NCI-H69 (cell line): Measurements from ENCODE around the gene ITGA7.
A peak's percentile ranks its signal among the peaks of the same experiment; 100 is the strongest.
"Not testable (repeated sequence)": the region's sequence is repeated elsewhere in the genome, so short reads cannot be mapped to it uniquely, and the experiment has no call there.

Experiments used
- DNase-seq: peaks from one replicate; lab custom pipeline; 2025; lab: John Stamatoyannopoulos, UW

ITGA7 gene

DNA sequence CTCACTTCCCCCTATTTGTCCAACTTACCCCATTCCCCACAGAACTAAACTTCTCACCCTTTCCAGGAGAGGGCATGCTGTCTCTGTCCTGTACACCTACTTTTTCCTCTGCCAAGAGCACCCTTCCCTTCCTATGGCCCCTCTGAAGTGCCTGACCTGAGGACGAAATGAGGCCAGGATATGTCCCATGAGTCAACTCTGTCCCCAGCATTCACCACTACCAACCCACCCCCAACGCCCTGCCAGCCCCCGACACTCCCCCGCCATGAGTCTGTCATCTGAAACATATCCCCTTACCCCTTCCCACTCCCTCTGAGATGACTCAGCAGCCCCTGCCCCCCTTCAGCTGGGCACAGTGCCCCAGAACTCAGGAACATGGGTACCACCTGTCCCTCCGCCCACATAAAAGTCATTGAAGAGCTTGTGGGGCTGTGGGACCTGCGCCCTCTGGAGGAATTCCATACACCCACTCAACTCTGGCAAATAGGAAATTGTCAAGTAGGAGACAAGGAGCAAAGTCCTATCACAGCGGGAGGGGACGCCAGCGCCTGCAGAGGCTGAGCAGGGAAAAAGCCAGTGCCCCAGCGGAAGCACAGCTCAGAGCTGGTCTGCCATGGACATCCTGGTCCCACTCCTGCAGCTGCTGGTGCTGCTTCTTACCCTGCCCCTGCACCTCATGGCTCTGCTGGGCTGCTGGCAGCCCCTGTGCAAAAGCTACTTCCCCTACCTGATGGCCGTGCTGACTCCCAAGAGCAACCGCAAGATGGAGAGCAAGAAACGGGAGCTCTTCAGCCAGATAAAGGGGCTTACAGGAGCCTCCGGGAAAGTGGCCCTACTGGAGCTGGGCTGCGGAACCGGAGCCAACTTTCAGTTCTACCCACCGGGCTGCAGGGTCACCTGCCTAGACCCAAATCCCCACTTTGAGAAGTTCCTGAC lies 26.3 kb downstream of the ITGA7 start:
- peak; percentile 82 for DNase-seq

DNA sequence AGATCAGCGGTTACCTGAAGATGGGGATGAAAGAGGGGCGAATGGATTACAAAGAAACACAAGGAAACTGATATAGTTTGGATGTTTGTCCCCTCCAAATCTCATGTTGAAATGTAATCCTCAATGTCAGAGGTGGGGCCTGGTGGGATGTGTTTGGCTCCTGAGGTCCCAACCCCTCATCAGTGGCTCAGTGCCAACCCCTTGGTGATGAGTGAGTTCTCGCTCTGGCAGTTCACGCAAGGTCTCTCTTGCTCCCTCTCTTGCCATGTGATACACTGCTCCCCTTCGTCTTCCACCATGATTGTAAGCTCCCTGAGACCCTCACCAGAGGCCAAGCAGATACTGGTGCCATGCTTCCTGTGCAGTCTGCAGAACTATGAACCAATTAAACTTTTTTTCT lies 28.0 kb downstream of the ITGA7 start:
- DNase-seq = no peak

DNA sequence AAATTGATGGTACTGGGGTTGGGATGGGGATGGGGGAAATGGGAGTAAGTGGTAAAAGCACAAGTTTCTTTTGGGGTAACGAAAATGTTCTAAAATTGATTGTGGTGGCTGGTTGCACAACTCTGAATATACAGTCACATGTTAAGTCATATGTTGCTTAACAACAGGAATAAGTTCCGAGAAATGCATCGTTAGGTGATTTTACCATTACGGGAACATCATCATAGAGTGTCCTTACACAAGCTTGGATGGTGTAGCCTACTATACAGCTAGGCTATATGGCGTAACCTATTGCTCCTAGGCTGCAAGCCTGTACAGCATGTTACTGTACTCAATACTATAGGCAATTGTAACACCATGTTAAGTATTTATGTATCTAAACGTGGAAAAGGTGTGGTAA lies 31.0 kb downstream of the ITGA7 start:
- DNase-seq = no peak

DNA sequence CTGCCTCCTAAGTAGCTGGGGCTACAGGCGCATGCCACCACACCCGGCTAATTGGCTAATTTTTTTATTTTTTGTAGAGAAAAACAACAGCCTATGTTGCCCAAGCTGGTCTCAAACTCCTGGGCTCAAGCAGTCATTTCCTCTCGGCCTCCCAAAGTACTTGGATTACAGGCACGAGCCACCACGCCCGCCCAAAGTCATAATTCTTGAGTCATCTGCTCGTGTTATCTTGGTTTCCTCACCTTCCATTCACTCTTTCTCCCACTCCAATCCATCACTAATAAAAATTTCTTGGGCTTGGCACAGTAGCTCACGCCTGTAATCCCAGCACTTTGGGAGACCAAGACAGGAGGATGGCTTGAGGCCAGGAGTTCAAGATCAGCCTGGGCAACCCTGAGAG lies 32.0 kb downstream of the ITGA7 start:
- no peak for DNase-seq

DNA sequence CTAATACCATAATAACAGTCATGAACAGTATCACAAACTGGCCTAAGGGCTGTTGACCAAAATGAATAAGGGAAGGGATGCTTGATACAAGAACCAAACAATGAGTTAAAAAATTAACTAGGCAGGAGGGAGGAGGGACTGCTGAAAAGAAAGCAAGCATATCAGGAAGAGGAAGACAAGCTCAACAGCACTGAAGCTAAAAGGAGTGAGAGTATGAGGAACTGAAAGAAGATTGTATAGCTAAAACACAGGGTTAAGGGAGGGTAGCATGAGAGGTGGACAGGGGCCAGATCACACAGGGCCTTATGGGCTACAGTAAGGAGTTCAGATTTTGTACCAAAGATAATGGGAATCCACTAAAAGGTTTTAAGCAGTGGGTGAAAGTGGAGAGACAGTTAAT lies 34.1 kb downstream of the ITGA7 start:
- no peak for DNase-seq

DNA sequence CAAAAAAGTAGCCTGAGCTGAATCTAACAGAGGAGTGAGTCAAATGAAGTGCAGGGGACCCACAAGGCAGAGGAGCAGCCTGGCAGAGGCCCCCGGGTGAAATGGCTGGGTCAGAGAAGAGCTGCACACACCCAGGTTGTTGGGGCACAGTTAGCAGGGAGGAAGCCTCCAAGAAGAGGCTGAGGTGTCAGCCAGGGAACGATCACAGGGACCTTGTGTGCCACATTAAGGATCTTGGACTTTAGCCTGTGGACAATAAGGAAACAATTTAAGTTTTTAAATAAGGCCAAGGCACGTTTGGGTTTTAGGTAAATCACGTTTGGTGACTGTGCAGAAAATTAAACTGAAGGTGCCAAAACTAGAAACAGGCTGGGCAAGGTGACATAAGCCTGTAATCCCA lies 36.0 kb downstream of the ITGA7 start:
- DNase-seq = no peak

DNA sequence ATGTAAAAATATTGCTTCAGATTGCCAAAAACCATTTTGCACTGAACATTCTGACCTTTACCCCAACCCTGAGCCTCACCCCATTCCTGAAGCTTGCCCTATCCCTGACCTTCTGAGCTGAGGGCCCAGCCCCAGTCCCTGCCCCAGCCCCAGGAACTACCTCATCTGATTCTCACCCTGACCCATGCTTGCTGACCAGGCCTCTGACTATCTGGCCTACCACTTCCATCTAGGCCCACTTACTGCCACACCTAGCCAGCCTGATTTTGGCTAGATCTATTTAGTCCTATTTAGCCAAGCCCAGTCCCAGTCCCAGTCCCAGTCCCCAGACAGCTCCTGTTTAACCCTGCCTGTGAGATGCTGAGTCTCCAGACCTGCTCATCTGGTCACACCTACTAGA lies 37.4 kb downstream of the ITGA7 start:
- DNase-seq = no peak

DNA sequence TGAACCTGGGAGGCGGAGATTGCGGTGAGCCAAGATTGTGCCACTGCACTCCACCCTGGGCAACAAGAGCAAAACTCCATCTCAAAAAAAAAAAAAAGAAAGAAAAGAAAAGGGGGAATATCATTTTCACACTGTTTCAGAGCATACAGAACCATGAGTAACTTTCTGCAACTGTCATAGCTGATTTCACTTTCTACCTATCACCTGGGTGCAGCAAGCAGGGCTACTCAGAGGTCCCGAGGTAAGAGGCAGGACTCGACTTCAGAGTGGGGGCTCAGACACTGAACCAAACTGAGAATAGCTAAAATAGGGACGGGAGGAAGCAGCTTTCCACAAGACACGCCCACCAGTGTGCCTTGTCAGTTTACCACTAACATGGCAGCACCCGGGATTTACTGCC lies 41.2 kb downstream of the ITGA7 start:
- DNase-seq = no peak

DNA sequence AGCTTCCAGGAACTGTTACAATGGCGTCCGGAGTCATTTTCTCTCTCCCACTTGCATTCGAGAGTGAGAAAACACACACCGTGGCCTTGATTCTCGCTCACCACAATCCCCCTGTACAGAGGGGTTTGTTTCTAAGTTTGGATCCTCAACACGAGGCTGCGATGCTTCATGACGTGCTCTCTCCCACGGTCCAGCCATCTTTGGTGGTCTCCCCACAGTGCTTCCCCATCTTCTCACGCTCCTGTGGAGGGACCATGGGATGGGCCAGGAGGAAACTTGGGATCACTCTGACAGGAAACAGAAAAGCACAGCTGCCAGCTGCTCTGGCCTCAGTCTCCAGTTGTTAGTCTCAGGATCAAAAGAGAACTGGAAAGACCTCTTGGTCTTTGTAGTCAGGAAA lies 42.9 kb downstream of the ITGA7 start:
- DNase-seq = no peak

DNA sequence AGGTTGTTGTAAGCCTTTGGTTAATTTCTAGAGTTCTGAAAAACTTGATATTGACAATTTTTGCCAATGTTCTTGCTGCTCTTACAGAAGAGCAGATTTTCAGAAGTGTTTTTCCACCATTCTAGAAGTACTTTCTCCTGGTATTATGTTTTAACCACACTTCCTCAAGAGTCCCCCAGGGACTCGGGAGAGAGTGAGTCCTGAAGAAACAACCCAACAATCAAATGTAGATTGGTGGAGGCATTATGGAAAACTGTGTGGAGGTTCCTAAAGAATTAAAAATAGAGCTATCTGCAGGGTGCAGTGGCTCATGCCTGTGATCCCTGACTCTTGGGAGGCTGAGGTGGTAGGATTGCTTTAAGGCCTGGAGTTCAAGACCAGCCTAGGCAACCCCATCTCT lies 44.3 kb downstream of the ITGA7 start:
- no peak for DNase-seq

DNA sequence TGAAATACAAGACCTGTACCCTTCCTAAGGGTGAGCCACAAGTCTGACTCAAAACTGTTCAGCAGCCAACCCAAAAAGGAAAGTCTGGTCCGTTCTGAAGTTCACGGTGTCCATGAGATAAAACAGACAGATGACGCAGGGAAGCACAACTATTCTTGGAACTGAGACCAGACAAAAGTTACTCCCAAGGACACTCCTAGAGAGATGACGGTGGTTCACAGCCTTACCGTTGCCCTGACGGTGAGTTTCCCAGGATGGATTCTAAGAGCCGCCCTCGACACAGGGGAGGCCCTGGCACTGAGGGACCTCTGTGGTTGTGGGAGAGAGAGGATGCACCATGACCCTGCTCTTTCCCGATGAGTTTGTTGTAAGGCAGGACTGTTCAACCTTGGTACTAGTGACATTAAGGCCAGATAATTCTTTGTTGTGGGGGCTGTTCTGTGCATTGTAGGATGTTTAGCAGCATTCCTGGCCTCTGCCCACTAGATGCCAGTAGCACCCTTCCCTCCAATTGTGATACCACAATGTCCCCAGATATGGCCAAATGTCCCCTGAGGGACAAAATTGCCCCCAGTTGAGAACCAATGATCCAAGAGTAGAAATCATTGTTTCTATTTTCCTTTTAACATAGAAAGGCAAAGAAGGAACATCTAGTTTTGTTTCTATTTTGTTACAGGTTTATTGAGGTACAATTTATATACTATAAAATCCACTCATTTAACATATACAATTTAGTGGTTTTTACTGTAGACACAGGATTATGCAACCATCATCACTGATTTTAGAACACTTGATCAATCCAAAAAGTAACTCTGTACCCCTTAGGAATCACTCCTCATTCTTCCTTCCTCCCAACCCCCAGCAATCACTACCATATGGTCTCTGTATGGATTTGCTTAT lies 48.0 kb downstream of the ITGA7 start:
- DNase-seq = peak; percentile 55

DNA sequence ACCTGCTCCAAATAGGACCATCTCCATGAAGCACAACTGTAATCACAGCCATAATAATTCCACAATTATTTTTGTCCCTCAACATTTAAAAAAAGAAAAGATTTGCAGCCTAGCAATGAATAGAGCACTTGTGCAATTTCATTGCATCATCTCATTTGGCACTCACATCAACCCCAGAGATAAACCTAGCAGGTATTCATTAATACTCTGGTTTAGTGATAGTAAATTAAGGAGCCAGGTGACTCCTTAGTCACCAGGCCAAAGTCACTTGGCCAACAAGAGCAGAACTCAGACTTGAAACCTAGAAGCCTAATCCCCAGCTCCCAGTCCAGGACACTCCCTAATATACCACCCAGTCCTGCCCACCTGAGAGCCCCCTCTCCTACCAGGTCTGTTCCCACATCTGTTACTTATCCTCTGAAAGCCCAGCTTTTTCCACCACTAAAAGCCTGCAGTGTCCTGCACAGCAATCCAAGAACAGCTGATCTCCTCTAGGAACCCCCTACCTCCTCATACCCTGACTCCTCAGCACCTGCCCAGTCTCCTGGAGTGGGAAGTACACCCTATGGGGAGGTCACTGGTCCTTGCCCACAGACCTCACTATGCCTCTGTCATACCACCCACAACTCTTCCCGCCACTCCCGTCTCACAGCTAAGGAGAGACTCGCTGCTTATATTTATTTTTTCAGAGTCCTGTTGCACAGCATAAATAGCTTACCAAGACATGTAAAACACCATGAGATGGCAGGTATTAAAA lies 48.9 kb downstream of the ITGA7 start:
- DNase-seq = no peak

DNA sequence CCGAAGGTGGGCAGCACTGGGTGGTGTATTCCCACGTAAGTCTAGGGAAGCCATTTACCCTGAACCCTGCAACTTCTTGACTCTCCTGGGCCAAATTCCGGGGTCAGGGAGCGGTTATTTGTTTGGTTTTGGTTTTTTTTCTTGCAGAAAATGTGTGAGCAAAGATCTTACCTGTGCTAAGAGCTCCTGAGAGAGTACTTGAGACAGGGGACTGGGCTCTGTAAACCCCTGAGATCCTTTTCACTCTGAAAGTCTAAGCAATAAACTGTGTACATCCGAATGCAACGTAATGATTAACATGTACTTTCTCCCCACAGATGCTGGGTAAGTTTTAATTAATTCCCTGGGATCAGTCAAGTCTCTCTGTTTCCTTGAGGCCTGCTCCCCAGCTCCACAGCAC lies 49.5 kb downstream of the ITGA7 start:
- DNase-seq = no peak

DNA sequence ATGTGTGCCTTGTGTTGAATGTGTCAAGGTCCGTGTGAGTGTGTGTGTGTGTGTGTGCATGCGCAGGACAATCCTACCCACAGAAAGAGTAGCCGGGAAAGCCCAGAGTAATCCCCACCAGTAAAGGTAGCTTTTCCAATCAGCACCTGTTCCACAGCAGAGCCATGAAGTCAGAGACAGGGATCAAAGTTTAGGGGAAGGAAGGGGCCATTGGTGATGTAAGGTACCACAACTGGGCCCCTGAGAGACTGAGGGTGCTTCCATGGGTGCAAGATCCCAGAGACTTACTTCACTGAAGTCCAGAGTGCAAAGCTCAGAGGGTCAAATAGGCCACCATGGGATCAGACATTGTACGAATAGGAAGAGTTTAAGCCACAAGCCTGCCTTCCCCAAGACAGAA lies 50.5 kb downstream of the ITGA7 start:
- no peak for DNase-seq

DNA sequence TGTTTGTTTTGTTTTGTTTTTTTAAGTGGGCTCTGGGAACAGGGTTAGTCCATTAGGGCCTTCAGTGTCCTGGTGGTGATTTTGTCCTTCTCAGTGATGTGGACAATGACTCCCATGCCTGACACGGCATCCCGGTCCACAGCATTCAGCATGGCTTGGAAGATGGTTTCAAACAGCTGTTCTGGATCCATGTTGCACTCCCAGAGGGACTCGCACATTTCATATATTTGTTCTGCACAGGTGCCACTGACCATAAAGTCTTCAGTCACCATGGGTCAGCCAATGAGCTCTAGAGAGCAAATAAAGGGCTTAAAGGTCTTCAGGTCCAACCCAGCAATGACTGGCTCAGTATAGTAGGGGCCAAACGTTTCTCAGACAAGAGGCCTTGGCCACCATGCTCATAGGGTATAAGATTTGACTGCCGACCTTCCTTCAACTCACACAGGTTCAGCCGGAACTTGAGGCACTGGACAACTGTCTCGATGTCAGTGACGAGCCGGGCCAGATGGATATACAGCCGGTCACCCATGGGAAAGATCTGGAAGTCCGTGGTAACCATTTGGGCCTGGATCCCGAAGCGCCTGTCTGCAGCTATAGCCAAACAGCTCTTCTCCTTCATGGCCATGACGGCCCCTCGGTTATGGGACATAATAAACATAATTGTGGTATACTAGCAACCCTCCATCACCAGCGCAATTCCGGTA lies 53.0 kb downstream of the ITGA7 start:
- no peak for DNase-seq

DNA sequence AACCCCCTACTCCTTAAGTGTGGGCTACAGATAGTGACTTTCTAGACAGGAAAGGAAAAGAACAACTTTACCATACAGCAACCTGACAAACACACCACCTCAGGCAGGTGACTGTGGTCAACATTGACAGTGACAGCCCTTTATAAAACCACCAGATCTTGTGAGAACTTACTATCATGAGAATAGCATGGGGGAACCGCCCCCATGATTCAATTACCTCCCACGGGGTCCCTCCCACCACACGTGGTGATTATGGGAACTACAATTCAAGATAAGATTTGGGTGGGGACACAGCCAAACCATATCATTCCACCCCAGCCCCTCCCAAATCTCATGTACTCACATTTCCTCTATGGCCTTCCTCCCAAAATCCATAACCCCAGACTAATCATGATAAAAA lies 54.7 kb downstream of the ITGA7 start:
- DNase-seq = no peak

DNA sequence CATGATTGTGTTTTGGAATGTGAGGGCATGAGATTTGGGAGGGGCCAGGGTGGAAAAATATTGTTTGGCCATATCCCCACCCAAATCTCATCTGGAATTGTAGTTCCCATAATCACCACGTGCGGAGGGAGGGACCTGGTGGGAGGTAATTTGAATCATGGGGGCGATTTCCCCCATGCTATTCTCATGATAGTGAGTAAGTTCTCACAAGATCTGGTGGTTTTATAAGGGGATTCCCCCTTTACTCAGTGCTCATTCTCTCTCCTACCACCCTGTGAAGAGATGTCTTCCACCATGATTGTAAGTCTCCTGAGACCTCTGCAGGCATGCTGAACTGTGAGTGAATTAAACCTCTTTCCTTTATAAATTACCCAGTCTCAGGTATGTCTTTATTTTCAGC lies 55.4 kb downstream of the ITGA7 start:
- DNase-seq = no peak

DNA sequence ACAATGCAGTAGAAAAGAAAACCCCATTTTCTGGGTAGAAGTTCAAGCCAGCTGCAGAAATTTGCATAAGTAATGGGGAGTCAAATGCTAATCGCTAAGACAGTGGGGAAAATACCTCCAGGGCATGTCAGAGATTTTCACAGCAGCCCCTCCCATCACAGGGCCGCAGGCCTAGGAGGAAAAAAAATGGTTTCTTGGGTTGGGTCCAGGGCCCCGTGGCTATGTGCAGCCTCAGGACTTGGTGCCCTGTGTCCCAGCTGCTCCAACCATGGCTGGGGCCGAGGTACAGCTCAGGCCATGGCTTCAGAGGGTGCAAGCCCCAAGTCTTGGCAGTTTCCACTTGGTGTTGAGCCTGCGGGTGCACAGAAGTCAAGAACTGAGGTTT lies 56.4 kb downstream of the ITGA7 start:
- DNase-seq = no peak

DNA sequence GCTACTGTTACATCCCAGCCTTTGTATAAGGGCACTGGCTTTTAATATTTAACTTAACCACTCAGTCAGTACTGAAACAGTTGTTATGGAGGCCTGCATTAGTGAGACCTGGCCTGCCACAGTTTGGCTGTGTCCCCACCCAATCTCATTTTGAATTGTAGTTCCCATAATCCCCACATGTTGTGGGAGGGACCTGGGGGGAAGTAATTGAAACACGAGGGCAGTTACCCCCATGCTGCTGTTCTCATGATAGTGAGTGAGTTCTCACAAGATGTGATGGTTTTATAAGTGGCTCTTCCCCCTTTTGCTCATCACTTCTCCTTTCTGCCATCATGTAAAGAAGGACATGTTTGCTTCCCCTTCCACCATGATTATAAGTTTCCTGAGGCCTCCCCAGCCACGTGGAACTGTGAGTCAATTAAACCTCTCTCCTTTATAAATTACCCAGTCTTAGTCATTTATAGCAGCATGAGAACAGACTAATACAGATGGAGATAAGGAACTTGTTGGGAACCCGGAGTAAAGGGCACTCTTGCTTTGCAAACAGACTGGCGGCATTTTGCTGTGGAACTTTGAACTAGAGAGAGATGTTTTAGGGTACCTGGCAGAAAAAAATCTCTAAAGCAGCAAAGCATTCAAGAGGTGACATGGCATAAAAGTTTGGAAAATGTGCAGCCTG lies 56.9 kb downstream of the ITGA7 start:
- not testable (repeated sequence) for DNase-seq

DNA sequence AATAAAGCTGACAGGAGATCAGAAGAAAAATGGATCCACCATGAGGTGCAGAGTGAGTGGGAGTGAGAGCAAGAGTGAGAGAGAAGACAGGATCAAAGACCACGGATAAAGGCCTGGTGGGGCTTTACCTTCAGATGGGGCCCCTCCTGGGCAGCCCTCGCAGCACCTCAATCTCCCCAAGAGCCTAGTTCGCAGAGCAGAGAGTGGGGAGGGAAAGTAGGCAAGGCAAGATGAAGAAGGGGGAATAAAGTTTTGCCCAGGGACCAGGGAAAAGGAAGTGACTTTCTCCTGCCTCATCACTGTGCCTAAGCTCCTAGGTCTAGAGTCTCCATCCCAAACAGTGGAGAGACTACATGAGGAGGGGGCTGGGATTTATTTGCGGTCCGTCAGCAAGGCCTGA lies 60.7 kb downstream of the ITGA7 start:
- no peak for DNase-seq

DNA sequence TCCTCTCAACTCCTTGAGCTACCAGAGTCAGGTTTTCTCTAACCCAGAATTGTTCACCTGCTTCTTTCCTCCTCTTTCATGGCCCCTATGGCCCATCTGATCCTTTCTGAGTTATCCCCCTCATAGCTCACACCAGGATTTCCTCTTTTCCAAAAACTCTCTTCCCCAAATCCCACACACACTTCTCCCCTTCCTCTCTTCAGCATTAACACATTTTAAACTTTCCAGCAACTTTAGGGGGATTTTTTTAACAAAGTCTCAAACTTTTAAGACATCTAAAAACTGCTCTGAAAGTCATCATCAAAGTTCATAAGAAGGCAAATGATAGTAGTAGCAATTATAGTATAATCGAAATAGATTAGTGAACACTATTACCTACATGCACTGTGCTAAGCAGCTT lies 63.1 kb downstream of the ITGA7 start:
- DNase-seq = no peak
